ENCODE measurements around the gene KMT2D. TPM values are rescaled to one million over a fixed set of nuclear protein-coding genes. Genes with fewer than 3 reads are reported as not detected.

KMT2D gene
- polyA plus RNA-seq, 3 donors: 44.6 to 67.6 (median 57.7) TPM

DNA sequence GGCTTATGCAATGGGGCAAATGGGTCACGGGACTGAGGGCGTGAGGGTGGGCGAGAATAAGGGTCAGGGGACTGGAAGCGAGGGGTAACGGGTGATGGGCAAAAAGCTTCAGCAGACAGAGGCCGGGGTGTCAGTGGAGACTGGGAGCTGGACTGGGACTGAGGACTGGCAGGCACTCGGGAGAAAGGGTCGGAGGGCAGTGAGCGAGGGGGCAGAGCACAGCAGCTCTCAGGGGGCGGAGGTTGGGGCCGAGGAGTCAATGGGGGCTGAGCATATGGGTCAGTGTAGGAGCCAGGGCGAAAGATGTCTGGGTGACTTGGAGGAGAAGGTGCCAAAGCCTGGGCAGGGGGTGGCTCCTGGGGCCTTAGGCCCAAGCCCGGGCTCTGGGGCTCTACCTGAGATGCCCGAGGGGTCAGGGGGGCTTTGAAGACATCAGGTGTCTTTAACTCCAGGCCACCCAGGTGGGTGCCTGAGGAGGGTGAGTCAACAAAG lies 20.2 kb downstream of the KMT2D start:
- no peak for DNase-seq (ENCODE audit: extremely low read depth in 1 of 11, low read depth in 9 of 11, low spot score in 4 of 11)

DNA sequence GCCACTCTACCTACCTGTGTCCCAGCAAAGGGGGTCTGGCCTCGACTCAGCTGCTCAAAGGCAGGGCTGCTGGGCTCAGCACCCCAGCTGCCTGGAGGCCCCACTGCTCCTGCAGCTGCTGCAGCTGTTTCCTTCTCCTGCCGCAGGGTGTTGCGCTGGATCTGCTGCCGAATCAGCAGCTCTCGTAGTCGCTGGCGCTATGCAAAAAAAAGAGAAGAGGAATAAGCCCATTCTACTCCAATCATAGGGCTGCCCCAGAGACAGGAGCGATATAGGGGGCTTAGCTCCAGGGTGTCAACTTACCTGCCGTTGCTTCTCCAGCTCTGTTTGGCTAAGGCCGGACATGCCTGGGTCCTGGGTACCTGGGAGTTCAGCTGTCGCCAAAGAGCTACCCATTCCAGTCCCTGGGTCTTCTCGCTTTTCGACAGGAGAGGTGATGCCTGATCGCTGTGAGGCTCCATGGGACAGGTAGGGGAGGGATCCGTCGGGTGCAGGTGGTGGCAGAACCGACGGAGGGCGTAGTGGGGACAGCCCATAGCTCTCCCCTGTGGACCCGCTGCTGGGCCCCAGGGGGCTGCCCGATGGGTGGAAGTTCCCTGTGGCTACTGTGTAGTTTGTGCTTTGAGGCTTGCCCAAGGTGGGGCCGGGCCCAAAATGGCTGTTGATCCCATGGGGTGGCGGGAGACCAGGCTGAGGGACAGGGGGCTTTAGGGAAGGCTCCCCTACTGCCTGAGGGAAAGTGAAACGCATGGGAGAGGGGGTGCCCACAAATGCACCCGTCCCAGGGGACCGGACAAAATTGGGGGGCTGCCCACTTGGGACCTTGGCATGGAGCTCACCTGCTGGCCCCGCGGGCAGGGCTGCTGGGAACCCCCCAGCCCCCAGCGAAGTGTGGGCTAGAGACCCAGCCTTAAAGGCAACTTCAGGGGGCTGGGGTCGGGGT lies 20.9 kb downstream of the KMT2D start:
- no peak for DNase-seq (ENCODE audit: extremely low read depth in 1 of 11, low read depth in 9 of 11, low spot score in 4 of 11)

DNA sequence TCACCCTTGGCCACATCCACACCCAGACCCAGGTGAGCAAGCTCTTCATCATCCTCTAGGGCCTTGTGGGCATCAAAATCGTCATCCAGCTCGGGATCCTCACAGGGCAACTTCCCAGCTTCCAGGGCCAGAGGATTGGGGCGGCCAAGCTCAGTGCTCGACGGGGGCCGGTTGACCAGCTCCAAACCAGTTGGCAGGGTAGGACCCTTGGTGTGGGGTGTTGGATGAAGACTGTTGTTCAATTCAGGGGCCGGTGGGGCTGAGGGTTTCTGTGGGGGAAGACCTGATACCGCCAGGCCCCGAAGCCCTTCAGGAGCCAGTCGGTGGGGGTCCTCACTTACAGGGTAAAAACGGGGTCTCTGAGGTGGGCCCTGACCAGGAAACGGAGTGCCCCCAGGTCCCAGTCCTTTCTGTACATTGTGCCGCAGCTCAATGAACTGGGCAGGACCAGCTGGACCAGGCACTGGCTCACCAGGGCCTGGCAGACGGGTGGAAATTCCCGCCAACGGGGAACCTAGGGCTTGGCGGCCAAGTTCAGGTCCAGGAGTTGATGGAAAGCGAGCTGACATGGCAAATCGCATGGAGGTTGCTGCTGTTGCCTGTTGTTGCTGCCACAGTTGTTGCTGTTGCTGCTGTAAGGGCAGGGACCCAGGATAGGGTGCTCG lies 22.2 kb downstream of the KMT2D start:
- no peak for DNase-seq (ENCODE audit: extremely low read depth in 1 of 11, low read depth in 9 of 11, low spot score in 4 of 11)

DNA sequence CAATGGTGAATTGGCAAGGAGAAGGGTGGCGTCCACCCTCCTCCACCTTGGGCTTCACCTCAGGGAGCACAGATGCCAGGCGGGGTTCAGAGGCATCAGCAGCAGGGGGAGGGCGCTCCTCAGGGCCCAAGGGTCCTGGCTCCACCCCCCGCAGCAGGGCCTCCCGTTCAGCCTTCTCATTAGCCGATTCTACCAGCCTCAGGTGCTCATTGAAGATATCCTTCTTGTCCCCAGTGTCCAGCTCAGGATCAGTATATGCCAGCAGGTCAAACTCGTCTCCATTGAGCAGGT lies 22.7 kb downstream of the KMT2D start:
- DNase-seq (ENCODE audit: extremely low read depth in 1 of 11, low read depth in 9 of 11, low spot score in 4 of 11): no peak

DNA sequence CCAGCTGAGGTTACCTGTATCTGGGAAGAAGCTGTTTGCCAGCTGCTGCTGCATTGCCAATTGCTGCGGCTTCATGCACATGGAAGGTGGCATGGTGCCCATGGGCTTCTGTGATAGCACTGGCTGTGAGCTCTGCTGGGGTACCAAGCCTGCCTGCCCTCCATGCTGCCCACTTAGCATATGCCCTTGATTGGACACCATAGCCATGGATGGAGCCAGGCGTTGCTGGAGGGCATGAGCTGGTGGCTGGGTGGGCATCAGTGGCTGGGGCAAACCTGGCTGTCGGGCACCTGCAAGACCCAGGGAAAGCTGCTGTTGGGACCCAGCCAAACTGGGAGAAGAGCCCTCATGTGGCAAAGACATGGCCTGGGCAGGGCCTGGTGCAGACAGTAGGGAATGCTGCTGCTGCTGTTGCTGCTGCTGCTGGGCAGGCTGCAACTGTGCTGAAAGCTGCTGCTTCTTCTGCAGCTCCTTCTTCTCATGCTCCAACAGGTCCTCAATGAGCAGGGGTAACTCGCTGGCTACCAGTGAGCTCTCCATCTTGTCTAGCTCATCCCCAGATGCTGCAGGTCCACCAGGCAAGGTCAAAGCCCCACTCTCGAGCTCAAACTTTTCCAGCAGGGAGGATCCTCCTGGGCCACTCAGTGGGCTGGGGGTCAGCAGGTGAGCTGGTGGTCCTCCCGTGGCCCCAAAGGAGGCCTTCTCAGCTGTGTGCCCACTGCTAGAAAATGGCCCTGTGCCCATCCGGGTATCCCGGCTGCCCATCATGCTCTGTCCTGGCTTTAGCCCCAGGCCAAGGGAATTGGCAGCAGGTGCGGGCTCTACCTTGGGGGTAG lies 23.3 kb downstream of the KMT2D start:
- DNase-seq (ENCODE audit: extremely low read depth in 1 of 11, low read depth in 9 of 11, low spot score in 4 of 11): no peak

DNA sequence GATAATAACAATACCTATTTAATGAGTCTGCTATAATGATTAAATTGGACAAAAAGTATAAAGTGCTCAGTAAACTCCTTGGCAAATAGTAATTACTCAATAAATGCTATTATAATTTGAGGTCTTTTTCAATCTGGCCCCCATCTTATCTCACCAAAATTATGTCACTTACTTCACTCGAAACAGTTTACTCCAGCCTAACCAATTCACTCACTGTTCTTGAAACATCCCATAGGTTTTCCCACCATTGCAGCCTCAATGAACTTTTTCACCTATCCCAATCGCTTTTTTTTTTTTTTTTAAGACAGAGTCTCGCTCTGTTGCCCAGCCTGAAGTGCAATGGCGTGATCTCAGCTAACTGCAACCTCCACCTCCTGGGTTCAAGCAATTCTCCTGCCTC lies 24.6 kb downstream of the KMT2D start:
- DNase-seq (ENCODE audit: extremely low read depth in 1 of 11, low read depth in 9 of 11, low spot score in 4 of 11): no peak

DNA sequence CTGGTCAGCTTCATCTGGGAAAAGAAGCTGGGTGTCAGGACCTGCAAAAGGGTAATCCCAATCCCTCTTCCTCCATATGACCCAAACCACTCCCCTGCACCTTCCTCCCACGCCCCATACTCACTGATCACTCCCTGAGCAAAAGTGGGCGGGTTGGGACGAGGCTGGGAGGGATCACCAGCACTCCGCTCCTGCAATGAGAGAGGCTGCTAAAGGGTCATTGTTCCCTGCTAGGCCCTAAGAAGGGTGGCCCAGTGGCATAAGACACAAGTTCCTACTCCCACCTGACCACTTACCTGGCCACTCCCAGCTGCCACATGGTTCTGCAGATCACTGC lies 26.3 kb downstream of the KMT2D start:
- no peak for DNase-seq (ENCODE audit: extremely low read depth in 1 of 11, low read depth in 9 of 11, low spot score in 4 of 11)

DNA sequence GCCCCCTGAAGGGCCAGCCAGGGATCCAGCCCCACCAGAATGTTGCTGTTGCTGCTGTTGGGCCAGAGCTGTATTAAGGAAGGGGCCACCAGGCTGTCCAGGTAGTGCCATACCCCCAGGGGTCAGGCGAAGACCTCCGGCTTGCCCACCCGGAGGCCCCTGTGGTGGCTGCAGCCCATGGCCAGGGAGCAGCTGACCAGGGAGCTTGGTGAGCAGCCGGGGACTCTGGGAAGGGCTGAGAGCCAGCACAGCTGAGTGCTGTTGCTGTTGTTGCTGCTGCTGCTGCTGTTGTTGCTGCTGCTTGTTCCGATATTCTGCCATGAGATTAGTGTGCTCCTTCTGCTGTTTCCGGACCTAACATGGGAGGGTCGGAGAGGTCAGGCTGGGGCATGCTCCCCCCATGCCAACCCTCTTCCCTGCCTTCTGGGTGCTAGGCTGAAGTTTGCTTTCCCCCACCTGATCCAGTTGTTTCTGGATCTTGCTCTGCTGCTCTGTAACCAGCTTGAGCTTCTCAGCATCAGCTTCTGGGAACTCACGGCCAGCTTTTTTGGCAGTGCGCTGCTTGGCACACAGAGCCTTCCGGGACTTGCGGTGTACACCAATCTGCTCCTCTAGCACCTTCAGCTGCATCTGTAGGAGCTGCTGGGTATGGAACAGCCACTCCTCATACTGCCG lies 26.8 kb downstream of the KMT2D start:
- DNase-seq (ENCODE audit: extremely low read depth in 1 of 11, low read depth in 9 of 11, low spot score in 4 of 11): no peak

DNA sequence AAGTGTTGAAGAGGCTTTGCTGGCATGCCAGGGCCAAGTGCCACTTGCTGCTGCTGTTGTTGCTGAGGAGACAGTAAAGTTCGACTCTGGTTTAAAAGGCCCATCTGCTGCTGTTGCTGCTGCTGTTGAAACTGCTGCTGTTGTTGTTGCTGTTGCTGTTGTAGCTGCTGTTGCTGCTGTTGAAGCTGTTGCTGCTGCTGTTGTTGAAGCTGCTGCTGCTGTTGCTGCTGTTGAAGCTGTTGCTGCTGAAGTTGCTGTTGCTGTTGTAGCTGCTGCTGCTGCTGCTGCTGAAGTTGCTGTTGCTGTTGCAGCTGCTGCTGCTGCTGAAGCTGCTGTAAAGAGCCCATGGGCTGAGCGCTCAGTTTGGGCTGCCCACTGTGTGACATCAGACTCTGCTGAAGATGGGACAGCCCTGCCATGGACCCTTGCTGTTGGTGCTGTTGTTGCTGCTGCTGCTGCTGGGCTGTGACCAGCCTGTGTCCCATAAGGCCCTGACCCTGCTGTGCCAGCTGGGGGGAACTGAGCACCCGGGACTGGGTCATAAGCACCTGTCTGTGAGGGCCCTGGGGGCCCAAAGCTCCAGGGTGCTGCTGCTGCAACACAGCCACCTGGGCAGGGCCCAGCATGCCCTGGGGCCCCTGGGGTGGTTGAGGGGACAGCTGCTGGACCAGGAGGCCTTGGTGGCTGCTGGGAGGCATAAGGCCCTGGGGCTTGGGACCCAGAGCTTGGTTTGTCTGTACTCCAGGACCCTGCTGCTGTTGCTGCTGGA lies 27.7 kb downstream of the KMT2D start:
- no peak for DNase-seq (ENCODE audit: extremely low read depth in 1 of 11, low read depth in 9 of 11, low spot score in 4 of 11)

DNA sequence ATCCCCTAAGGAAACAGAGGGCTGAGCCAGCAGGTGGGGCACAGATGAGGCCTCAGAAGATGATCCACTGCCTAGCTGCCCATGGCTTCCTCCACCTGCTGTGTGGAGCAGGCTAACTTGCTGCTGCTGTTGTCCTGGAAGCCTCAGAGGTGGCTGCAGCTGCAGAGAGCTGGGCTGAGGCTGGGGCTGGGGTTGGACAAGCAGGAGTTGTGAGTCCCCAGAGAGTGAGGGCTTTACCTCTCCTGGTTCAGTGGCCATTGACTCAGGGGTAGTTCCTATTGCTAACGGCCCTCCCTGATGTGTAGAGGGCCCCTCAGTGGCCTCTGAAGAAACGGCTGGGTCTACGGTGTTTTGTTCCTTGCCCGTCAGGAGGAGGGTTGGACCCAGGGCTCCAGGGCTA lies 28.3 kb downstream of the KMT2D start:
- DNase-seq (ENCODE audit: extremely low read depth in 1 of 11, low read depth in 9 of 11, low spot score in 4 of 11): no peak

DNA sequence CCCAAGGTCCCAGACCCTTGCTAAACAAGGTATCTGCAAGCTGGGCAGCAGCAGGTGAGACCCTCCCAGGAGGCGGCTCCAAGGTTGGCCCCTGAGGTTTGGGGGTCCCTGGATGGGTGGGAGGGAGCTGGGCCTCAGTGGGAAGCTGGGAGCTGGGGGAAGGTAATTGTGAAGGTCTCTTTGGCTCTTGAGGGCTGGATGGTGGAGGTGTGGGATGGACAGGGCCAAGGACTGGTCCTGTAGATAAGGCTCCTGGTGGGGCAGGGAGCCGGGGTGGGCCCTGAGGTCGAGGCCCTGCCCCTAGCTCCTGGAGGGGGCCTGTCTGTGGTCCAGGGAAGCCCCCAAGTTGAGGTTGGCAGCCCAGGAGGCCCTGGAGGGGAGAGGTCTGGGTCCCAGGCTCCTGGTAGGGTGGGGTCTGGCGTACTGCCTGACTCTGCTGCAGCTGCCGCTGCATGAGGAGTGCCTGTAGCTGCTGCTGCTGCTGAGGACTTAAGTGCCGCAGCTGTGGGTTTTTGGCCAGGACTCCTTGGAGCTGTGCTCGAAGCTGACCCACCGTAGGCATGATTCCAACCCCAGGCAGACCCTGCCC lies 28.9 kb downstream of the KMT2D start:
- no peak for DNase-seq (ENCODE audit: extremely low read depth in 1 of 11, low read depth in 9 of 11, low spot score in 4 of 11)

DNA sequence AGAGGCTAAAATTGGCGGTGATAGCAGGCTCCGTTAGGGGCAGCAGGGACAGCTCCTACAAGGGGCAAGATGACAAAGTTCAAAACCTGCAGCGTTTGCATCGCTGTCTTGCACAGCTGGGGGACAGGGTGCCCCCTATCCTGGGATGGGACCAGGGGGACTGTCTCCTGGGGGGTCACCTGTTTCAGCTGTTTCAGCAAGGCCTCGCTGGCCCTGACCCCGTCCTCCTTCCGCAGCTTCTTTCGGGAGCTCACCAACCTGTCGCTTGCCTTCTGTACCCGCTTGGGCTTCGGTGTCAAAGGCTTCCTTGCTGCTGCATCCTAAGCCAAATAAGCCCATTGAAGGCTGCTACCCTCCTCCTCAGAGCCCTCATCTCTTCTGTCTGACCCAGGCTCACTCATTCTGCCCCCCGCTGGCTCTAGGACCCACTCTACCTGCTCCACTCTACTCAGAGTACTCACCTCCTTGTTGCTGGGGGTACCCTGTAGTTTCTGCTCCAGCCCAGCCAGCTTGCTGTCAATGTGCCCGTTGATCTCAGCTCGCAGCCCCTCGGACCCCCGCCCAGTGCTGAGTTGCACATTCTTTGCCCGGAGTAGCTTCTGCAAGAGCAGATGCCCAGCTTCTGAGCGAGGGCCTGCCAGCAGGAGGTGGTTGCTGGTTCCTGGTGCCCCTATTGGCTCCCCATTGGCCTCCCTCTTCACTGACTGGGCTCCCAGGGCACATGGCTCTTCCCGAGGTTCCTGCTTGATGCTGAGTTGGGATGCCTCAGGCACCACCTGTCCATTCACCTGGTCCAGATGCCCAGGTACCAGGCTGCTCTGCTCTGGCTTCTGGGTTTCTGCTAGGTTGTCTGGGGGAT lies 29.7 kb downstream of the KMT2D start:
- no peak for DNase-seq (ENCODE audit: extremely low read depth in 1 of 11, low read depth in 9 of 11, low spot score in 4 of 11)

DNA sequence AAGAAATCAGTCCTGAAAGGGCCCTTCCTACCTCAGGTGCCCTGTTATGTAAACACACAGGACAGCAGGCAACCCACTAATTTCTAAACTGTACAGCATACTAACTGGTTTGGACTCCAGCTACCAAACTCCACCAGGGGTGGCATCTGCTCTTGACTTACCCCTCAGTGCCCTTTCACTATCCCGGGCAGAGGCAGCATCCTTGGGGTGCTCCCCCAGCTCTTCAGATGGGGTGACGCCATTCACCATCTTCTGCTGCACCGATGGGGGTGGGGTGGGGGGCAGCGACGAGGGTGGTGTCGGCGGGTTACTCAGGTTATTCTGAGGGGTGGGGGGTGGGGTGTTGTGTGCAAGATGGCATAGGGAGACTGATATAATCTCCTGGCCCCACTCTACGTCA lies 30.5 kb downstream of the KMT2D start:
- no peak for DNase-seq (ENCODE audit: extremely low read depth in 1 of 11, low read depth in 9 of 11, low spot score in 4 of 11)

DNA sequence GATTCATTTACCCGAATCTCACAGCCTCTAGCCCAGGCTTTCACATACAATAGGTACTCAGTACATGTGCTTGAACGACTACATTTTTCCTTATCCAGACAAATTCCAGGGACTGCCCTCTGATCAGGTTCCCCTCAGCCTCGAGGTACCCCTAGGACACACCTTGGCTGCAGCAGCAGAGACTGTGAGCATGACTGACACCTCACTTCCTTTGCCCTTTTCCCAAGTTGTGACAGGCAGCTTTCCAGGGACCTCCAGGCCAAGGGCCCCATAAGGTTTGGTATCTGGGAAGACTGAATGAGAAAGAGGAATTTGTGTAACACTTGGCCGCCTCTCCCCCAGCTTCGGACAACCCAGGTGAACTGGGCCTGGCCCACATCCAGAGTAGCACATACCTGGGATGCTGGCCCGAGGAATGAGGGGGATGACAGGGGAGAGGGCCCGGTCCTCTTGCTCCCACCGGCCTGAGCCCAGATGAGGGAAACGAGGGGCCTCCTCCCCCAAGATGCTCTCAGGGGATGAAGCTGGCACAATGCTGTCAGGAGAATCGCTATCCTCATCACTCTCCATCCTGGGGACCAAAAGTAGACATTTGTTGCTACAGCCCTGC lies 31.8 kb downstream of the KMT2D start:
- DNase-seq (ENCODE audit: extremely low read depth in 1 of 11, low read depth in 9 of 11, low spot score in 4 of 11): no peak

DNA sequence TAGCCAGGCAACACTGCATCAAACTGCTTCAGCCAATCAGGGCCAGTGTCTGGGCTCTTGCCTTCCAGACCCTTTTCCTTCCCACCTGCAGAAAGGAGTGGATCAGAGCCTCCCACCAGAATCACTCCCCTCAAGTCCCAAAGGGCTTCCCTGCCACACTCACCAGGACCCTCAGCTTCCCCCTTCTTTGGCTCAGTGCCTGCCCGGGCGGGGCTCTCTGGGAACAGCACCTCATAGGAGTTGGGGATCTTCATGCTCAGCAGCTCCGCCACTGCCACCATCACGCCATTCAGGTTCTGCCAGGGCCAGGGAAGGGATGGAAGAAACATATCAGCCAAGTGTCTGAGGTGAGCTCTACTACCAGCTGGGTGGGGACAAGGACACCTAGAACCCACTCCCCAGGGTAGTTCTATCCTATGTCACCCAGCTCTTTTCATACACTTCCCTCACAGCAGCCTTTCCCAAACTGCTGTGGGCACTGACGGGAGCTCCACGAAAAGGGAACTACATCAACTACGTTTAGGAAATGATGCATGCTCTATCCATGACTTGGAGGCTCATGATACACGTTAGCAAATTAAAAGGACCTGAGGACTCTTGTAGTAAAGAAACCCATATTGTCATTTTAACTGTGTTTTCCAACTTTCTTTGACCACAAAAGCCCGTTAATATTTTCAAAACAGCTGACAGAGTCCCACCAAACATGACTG lies 32.6 kb downstream of the KMT2D start:
- no peak for DNase-seq (ENCODE audit: extremely low read depth in 1 of 11, low read depth in 9 of 11, low spot score in 4 of 11)

DNA sequence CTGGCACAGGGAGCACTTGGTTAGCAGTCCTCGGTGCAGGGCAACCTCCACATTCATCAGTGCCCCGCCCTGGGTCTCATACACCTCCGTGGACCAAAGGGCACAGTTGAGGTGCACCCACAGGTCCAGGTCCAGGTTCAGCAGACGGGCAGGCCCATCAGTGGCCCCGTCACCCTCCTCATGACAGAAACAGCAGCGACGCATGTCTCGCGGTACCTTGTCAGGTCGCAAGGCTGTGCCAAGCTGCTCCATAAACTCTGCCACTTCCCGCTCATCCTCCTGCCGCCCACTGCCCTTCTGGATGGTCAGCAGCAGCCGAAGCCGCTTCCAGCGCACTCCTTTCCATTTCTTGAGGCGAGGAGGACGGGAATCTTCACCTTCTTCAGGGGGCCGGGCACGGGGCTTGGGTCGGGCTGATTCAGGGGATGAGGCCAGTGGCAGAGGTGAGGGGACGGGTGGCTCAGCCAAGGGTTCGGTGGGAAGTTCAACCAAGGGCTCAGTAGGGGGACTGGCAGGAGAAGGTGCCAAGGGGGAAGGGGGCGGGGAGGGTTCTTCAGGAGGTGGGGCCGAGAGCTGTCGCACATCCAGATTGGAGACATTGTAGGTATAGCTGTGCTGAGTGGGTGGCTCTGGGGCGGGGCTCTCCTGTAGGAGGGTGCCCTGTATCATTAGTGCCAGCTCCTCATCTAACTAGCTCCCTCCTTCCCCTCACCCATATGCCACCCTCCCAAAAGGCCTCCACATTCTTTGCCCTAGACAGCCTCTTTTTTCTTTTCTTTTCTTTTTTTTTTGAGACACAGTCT lies 33.7 kb downstream of the KMT2D start:
- DNase-seq (ENCODE audit: extremely low read depth in 1 of 11, low read depth in 9 of 11, low spot score in 4 of 11): no peak

All from renal cortex interstitium (tissue), 11 donors.